Measurements from ENCODE around the gene SLC6A9. TPM values are rescaled to one million over a fixed set of nuclear protein-coding genes. Genes with fewer than 3 reads are reported as not detected.

The SLC6A9 gene
- total and polyA plus RNA-seq, 4 donors: 0.57 to 47.7 (median 3.6) TPM

GRCh38 chr1:44050261-44050660, 19.0 kb upstream of the SLC6A9 start:
- no peak for TF ChIP-seq CTCF (IDR thresholded peaks at IDR 0.05; ENCODE audit: low read depth, low read length, missing input control)
- no peak for TF ChIP-seq GABPA (IDR thresholded peaks at IDR 0.05 in 1 of 2, conservative IDR thresholded peaks at IDR 0.05 in 1 of 2)
- 78% methylated on average over 3 of the region's 3 CpGs for WGBS
- Histone ChIP-seq H3K4me3 (ENCODE audit: low read depth in 1 of 3, low read length in 3 of 3) (no peak overlapping the region), H3K36me3 (ENCODE audit: control insufficient read depth in 4 of 4, insufficient read depth in 3 of 4, low read depth in 1 of 4, low read length in 3 of 4) (no peaks in the 10 kb centered on the region), H3K9ac (ENCODE audit: low read depth in 1 of 2, low read length in 2 of 2) (no peak overlapping the region), H3K4me1 (ENCODE audit: control insufficient read depth in 4 of 4, insufficient read depth in 4 of 4, low read length in 3 of 4) (no peaks in the 10 kb centered on the region), H3K27ac (ENCODE audit: low read depth in 1 of 2, low read length in 2 of 2) (no peak overlapping the region), H3K9me3 (ENCODE audit: control insufficient read depth in 4 of 4, low read length in 3 of 4) (no peaks in the 10 kb centered on the region), H3K27me3 (ENCODE audit: control insufficient read depth in 4 of 4, insufficient read depth in 4 of 4, low read length in 3 of 4) (no peaks in the 10 kb centered on the region)
- DNase-seq (ENCODE audit: low spot score): no peak

- no peak for DNase-seq (ENCODE audit: low spot score)
- H3K9ac ChIP-seq (ENCODE audit: low read depth in 1 of 2, low read length in 2 of 2): no peak overlapping the region
- H3K36me3 ChIP-seq (ENCODE audit: control insufficient read depth in 4 of 4, insufficient read depth in 3 of 4, low read depth in 1 of 4, low read length in 3 of 4): no peaks in the 10 kb centered on the region
- TF ChIP-seq NR2F2 (IDR thresholded peaks at IDR 0.05): no peak
- no peak for TF ChIP-seq RXRA (IDR thresholded peaks at IDR 0.05)
- TF ChIP-seq SP1 (IDR thresholded peaks at IDR 0.05): no peak
- TF ChIP-seq GABPA (IDR thresholded peaks at IDR 0.05 in 1 of 2, conservative IDR thresholded peaks at IDR 0.05 in 1 of 2): no peak
- TF ChIP-seq RAD21 (IDR thresholded peaks at IDR 0.05): no peak
- TF ChIP-seq ZBTB33 (IDR thresholded peaks at IDR 0.05): no peak
- WGBS: 65% methylated on average over 2 of the region's 2 CpGs
- H3K4me1 ChIP-seq (ENCODE audit: control insufficient read depth in 4 of 4, insufficient read depth in 4 of 4, low read length in 3 of 4): no peaks in the 10 kb centered on the region
- H3K9me3 ChIP-seq (ENCODE audit: control insufficient read depth in 4 of 4, low read length in 3 of 4): no peaks in the 10 kb centered on the region
- H3K27me3 ChIP-seq (ENCODE audit: control insufficient read depth in 4 of 4, insufficient read depth in 4 of 4, low read length in 3 of 4): no peaks in the 10 kb centered on the region
- H3K4me3 ChIP-seq (ENCODE audit: low read depth in 1 of 3, low read length in 3 of 3): no peak overlapping the region
- no peak overlapping the region for H3K27ac ChIP-seq (ENCODE audit: low read depth in 1 of 2, low read length in 2 of 2)
These were observed 18.6 kb upstream of the SLC6A9 start for GRCh38 chr1:44049839-44050238.

- TF ChIP-seq MAX (IDR thresholded peaks at IDR 0.05) (no peak), FOXA1 (IDR thresholded peaks at IDR 0.05) (no peak), ATF3 (IDR thresholded peaks at IDR 0.05) (no peak), JUND (IDR thresholded peaks at IDR 0.05) (no peak), SP1 (IDR thresholded peaks at IDR 0.05) (no peak), ZBTB33 (IDR thresholded peaks at IDR 0.05) (no peak), GABPA (IDR thresholded peaks at IDR 0.05 in 1 of 2, conservative IDR thresholded peaks at IDR 0.05 in 1 of 2) (no peak), HNF4G (IDR thresholded peaks at IDR 0.05) (no peak), HNF4A (conservative IDR thresholded peaks at IDR 0.05) (no peak), TAF1 (conservative IDR thresholded peaks at IDR 0.05) (no peak)
- DNase-seq (ENCODE audit: low spot score): no peak
- no peak overlapping the region for H3K27ac ChIP-seq (ENCODE audit: low read depth in 1 of 2, low read length in 2 of 2)
- H3K36me3 ChIP-seq (ENCODE audit: control insufficient read depth in 4 of 4, insufficient read depth in 3 of 4, low read depth in 1 of 4, low read length in 3 of 4): no peaks in the 10 kb centered on the region
- H3K9me3 ChIP-seq (ENCODE audit: control insufficient read depth in 4 of 4, low read length in 3 of 4): no peaks in the 10 kb centered on the region
- no peak overlapping the region for H3K9ac ChIP-seq (ENCODE audit: low read depth in 1 of 2, low read length in 2 of 2)
- H3K4me3 ChIP-seq (ENCODE audit: low read depth in 1 of 3, low read length in 3 of 3): no peak overlapping the region
- WGBS: 76% methylated on average over 3 of the region's 3 CpGs
- H3K27me3 ChIP-seq (ENCODE audit: control insufficient read depth in 4 of 4, insufficient read depth in 4 of 4, low read length in 3 of 4): no peaks in the 10 kb centered on the region
- H3K4me1 ChIP-seq (ENCODE audit: control insufficient read depth in 4 of 4, insufficient read depth in 4 of 4, low read length in 3 of 4): no peaks in the 10 kb centered on the region
These were observed 17.4 kb upstream of the SLC6A9 start for GRCh38 chr1:44048532-44049215.

Data from liver (tissue), 9 donors.